IPS-18a (cell line): Measurements from ENCODE around the gene GUCA2B.

Experiments
- H3K27ac ChIP-seq: one replicate; pipeline ENCODE4 v1.5.1; 2013; ENCODE audit warnings: low read length
- H3K27me3 ChIP-seq: one replicate; pipeline ENCODE4 v1.6.1; 2013; ENCODE audit warnings: mild to moderate bottlenecking, low read length; ENCODE audit not compliant: control insufficient read depth, insufficient read depth
- H3K36me3 ChIP-seq: one replicate; pipeline ENCODE4 v1.6.1; 2013; ENCODE audit warnings: low read depth, low read length; ENCODE audit not compliant: control insufficient read depth
- H3K4me1 ChIP-seq: one replicate; pipeline ENCODE4 v1.6.1; 2013; ENCODE audit warnings: low read depth, low read length; ENCODE audit not compliant: control insufficient read depth
- H3K4me3 ChIP-seq: one replicate; pipeline ENCODE4 v1.5.1; 2013; ENCODE audit warnings: low read length
- H3K9ac ChIP-seq: one replicate; pipeline ENCODE4 v1.6.1; 2013; ENCODE audit warnings: mild to moderate bottlenecking, low read length, moderate library complexity
- H3K9me3 ChIP-seq: one replicate; pipeline ENCODE4 v1.6.1; 2013; ENCODE audit warnings: low read depth, low read length; ENCODE audit not compliant: control insufficient read depth

GUCA2B gene

GRCh38 chr1:42157667-42158066 is 4.5 kb downstream of the GUCA2B start:
- Histone ChIP-seq H3K27me3 (no peaks in the 10 kb centered on the region), H3K9ac (no peak overlapping the region), H3K9me3 (peaks cover 3% of the 10 kb centered on the region), H3K4me1 (no peaks in the 10 kb centered on the region), H3K27ac (no peak overlapping the region), H3K4me3 (no peak overlapping the region), H3K36me3 (no peaks in the 10 kb centered on the region)

- Histone ChIP-seq H3K27me3 (no peaks in the 10 kb centered on the region), H3K9ac (no peak overlapping the region), H3K9me3 (peaks cover 3% of the 10 kb centered on the region), H3K4me3 (no peak overlapping the region), H3K4me1 (no peaks in the 10 kb centered on the region), H3K36me3 (no peaks in the 10 kb centered on the region), H3K27ac (no peak overlapping the region)
Measured at GRCh38 chr1:42158189-42158588, 5.0 kb downstream of the GUCA2B start.

- Histone ChIP-seq H3K9me3 (peaks cover 3% of the 10 kb centered on the region), H3K4me1 (no peaks in the 10 kb centered on the region), H3K9ac (no peak overlapping the region), H3K27ac (no peak overlapping the region), H3K36me3 (no peaks in the 10 kb centered on the region), H3K27me3 (no peaks in the 10 kb centered on the region), H3K4me3 (no peak overlapping the region)
Measured at GRCh38 chr1:42162181-42162580, 9.0 kb downstream of the GUCA2B start.

GRCh38 chr1:42163114-42163513 is 9.9 kb downstream of the GUCA2B start:
- Histone ChIP-seq H3K27me3 (no peaks in the 10 kb centered on the region), H3K27ac (no peak overlapping the region), H3K4me3 (no peak overlapping the region), H3K36me3 (no peaks in the 10 kb centered on the region), H3K9me3 (peaks cover 3% of the 10 kb centered on the region), H3K9ac (no peak overlapping the region), H3K4me1 (no peaks in the 10 kb centered on the region)

DNA sequence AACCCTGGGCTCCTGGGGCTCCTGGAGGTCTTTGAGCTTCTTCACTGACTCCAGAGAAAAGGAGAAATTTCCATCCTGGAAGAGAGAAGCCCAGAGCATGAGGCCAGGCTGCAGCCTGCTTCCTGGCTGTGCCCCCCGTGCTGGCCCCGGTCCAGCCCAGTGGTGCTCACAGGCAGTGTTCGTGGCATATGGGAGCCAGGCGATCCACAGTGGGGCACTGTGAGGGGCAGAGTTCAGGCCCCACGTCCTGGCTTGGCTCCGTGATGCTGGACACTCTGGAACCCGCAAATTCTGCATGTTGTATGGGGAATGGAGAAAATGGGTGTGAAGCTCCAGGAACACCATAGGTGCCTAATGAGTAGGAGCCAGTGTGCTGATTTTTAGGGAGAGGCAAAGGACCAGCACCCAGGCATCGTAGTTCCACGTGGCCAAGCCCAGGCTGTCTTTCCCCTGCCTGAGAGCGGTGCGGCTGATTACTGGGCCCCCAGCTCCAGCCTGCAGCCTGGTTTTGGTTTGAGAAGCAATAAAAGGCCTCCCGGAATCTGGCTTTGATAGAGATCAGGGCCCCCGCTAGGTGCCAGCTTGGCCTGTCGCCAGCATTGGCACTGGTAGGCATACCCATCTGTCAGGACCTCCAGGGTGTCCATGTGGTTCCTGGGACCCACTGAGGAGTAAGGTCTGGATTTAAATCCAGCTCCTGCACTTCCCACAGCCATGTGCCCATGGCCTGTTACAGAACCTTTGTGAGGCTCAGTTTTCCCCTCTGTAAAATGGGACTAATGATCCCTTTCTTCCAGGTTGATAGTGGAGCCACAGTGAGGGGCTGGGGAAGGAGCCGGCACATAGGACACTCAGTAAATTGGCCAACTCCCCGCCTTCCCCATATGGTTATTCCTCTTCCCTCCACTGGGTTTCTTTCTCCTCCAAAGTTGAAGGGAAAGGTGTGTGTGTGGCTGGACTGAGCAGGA is 10.6 kb downstream of the GUCA2B start:
- Histone ChIP-seq H3K27ac (no peak overlapping the region), H3K36me3 (no peaks in the 10 kb centered on the region), H3K9me3 (peaks cover 3% of the 10 kb centered on the region), H3K4me3 (no peak overlapping the region), H3K27me3 (no peaks in the 10 kb centered on the region), H3K4me1 (no peaks in the 10 kb centered on the region), H3K9ac (no peak overlapping the region)

GRCh38 chr1:42164551-42165420 is 11.6 kb downstream of the GUCA2B start, which contains the start of gene GUCA2A:
TSS of gene GUCA2A (minus strand) at chr1:42164745. CDS start at chr1:42164712, 33 bp downstream.
- no peaks in the 10 kb centered on the region for H3K27me3 ChIP-seq
- H3K27ac ChIP-seq: no peak within 1 kb of the TSS
- H3K9ac ChIP-seq: no peak within 1 kb of the TSS
- peaks cover 3% of the 10 kb centered on the region for H3K9me3 ChIP-seq
- H3K4me3 ChIP-seq: no peak within 1 kb of the TSS
- H3K36me3 ChIP-seq: no peaks in the 10 kb centered on the region
- H3K4me1 ChIP-seq: no peaks in the 10 kb centered on the region

- Histone ChIP-seq H3K36me3 (no peaks in the 10 kb centered on the region), H3K27ac (no peak overlapping the region), H3K4me1 (no peaks in the 10 kb centered on the region), H3K27me3 (no peaks in the 10 kb centered on the region), H3K4me3 (no peak overlapping the region), H3K9me3 (peaks cover 3% of the 10 kb centered on the region), H3K9ac (no peak overlapping the region)
Measured at GRCh38 chr1:42165511-42166210, 12.5 kb downstream of the GUCA2B start.

- Histone ChIP-seq H3K27ac (no peak overlapping the region), H3K4me3 (no peak overlapping the region)
Measured at GRCh38 chr1:42167611-42168390, 14.6 kb downstream of the GUCA2B start.

GRCh38 chr1:42168391-42168670 is 15.1 kb downstream of the GUCA2B start:
- H3K4me1 ChIP-seq: no peaks in the 10 kb centered on the region
- no peaks in the 10 kb centered on the region for H3K36me3 ChIP-seq
- no peaks in the 10 kb centered on the region for H3K9me3 ChIP-seq
- no peaks in the 10 kb centered on the region for H3K27me3 ChIP-seq
- no peak overlapping the region for H3K27ac ChIP-seq
- H3K9ac ChIP-seq: no peak overlapping the region
- no peak overlapping the region for H3K4me3 ChIP-seq

More at GRCh38 chr1:42167611-42168390, 14.6 kb downstream of the GUCA2B start:
- Histone ChIP-seq H3K9me3 (no peaks in the 10 kb centered on the region), H3K27me3 (no peaks in the 10 kb centered on the region), H3K9ac (no peak overlapping the region), H3K4me1 (no peaks in the 10 kb centered on the region), H3K36me3 (no peaks in the 10 kb centered on the region)

DNA sequence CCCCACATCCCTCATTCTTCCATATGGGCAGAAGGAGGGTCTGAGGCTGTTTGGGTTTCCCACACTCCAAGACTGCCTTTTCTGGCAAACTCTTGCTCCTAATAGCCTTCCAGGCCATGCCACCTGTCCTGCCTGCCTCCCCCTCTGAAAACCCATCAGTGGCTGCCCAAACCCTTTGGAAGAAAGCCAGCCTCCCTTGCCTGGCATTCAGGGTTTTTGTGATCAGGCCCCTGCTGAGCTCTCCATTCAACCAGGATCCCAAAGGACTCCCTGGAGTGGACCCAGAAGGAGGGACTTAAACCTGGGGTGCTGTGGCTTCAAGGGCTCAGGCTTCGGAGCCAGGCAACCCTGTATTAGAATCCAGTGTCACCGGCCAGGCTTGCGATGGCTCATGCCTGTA is 15.6 kb downstream of the GUCA2B start:
- H3K4me3 ChIP-seq: no peak overlapping the region
- peaks cover 4% of the 10 kb centered on the region for H3K4me1 ChIP-seq
- no peaks in the 10 kb centered on the region for H3K36me3 ChIP-seq
- no peaks in the 10 kb centered on the region for H3K9me3 ChIP-seq
- no peak overlapping the region for H3K27ac ChIP-seq
- no peak overlapping the region for H3K9ac ChIP-seq
- no peaks in the 10 kb centered on the region for H3K27me3 ChIP-seq
